H9 (cell line): Measurements from ENCODE around the gene TMEM127. TPM values are rescaled to one million over a fixed set of nuclear protein-coding genes. Genes with fewer than 3 reads are reported as not detected.

Experiments
- DNase-seq: peaks from one replicate; pipeline ENCODE4 v3.0.0-alpha.2; 2017
- H2AFZ ChIP-seq: one replicate; pipeline ENCODE4 v1.6.1; 2013; ENCODE audit warnings: mild to moderate bottlenecking, low read length, control low read depth, moderate library complexity
- H2AK5ac ChIP-seq: 2 replicates; pipeline ENCODE4 v1.6.1; 2013; ENCODE audit warnings: low read length, control low read depth, mixed read lengths; ENCODE audit not compliant: insufficient read length
- H2BK120ac ChIP-seq: one replicate; pipeline ENCODE4 v1.6.1; 2013; ENCODE audit warnings: low read depth, mild to moderate bottlenecking, low read length, control low read depth, inconsistent platforms; ENCODE audit not compliant: poor library complexity, severe bottlenecking
- H2BK12ac ChIP-seq: 2 replicates; pipeline ENCODE4 v1.6.1; 2013; ENCODE audit warnings: low read length, control low read depth, mixed read lengths, low read depth; ENCODE audit not compliant: insufficient read length
- H2BK15ac ChIP-seq: 2 replicates; pipeline ENCODE4 v1.6.1; 2013; ENCODE audit warnings: low read depth, low read length, control low read depth
- H2BK20ac ChIP-seq: one replicate; pipeline ENCODE4 v1.6.1; 2013; ENCODE audit warnings: low read depth, mild to moderate bottlenecking, low read length, control low read depth, inconsistent platforms; ENCODE audit not compliant: poor library complexity, severe bottlenecking
- H2BK5ac ChIP-seq: 2 replicates; pipeline ENCODE4 v1.6.1; 2013; ENCODE audit warnings: low read length, control low read depth, mixed read lengths; ENCODE audit not compliant: insufficient read length
- H3K14ac ChIP-seq: 2 replicates; pipeline ENCODE4 v1.6.1; 2013; ENCODE audit warnings: low read length, control low read depth; ENCODE audit not compliant: insufficient read depth
- H3K18ac ChIP-seq: 2 replicates; pipeline ENCODE4 v1.6.1; 2013; ENCODE audit warnings: low read depth, mild to moderate bottlenecking, mixed read lengths, low read length, control low read depth; ENCODE audit not compliant: insufficient read length
- H3K23ac ChIP-seq: 2 replicates; pipeline ENCODE4 v1.6.1; 2013; ENCODE audit warnings: low read length, control low read depth, mixed read lengths, low read depth; ENCODE audit not compliant: insufficient read length
- H3K23me2 ChIP-seq: 2 replicates; pipeline ENCODE4 v1.6.1; 2013; ENCODE audit warnings: low read depth, mild to moderate bottlenecking, mixed read lengths, low read length, control low read depth; ENCODE audit not compliant: insufficient read length, poor library complexity, severe bottlenecking
- H3K27ac ChIP-seq: 2 replicates; pipeline ENCODE4 v1.5.1; 2013; ENCODE audit warnings: low read length, control low read depth, mixed read lengths, low read depth; ENCODE audit not compliant: insufficient read length
- H3K27me3 ChIP-seq: 2 replicates; pipeline ENCODE4 v1.6.1; 2013; ENCODE audit warnings: low read length, control low read depth, inconsistent platforms; ENCODE audit not compliant: insufficient read depth
- H3K4ac ChIP-seq: 2 replicates; pipeline ENCODE4 v1.6.1; 2013; ENCODE audit warnings: low read depth, mild to moderate bottlenecking, control low read depth, inconsistent platforms, low read length, moderate library complexity
- H3K4me1 ChIP-seq: 2 replicates; pipeline ENCODE4 v1.6.1; 2013; ENCODE audit warnings: low read length, control low read depth, inconsistent platforms; ENCODE audit not compliant: insufficient read depth
- H3K4me2 ChIP-seq: 2 replicates; pipeline ENCODE4 v1.6.1; 2013; ENCODE audit warnings: low read length, control low read depth, mixed read lengths; ENCODE audit not compliant: insufficient read length, insufficient read depth
- H3K56ac ChIP-seq: 2 replicates; pipeline ENCODE4 v1.6.1; 2013; ENCODE audit warnings: low read depth, mild to moderate bottlenecking, mixed read lengths, low read length, control low read depth; ENCODE audit not compliant: insufficient read length
- H3K79me1 ChIP-seq: 2 replicates; pipeline ENCODE4 v1.6.1; 2013; ENCODE audit warnings: low read depth, mild to moderate bottlenecking, moderate library complexity, low read length, control low read depth, inconsistent platforms; ENCODE audit not compliant: insufficient read depth, poor library complexity, severe bottlenecking
- H3K79me2 ChIP-seq: 2 replicates; pipeline ENCODE4 v1.6.1; 2013; ENCODE audit warnings: low read length, control low read depth, inconsistent platforms; ENCODE audit not compliant: insufficient read depth
- H3K9ac ChIP-seq: 2 replicates; pipeline ENCODE4 v1.6.1; 2013; ENCODE audit warnings: low read length, control low read depth, mixed read lengths; ENCODE audit not compliant: insufficient read length; ENCODE audit errors: extremely low read depth
- H3K9me3 ChIP-seq: one replicate; pipeline ENCODE4 v1.6.1; 2013; ENCODE audit warnings: low read depth, low read length, inconsistent platforms; ENCODE audit not compliant: control insufficient read depth
- H3T11ph ChIP-seq: one replicate; pipeline ENCODE4 v1.6.1; 2013; ENCODE audit warnings: mild to moderate bottlenecking, low read length, control low read depth, inconsistent platforms
- H4K20me1 ChIP-seq: one replicate; pipeline ENCODE4 v1.6.1; 2013; ENCODE audit not compliant: control insufficient read depth, insufficient read length, insufficient read depth
- H4K5ac ChIP-seq: 2 replicates; pipeline ENCODE4 v1.6.1; 2013; ENCODE audit warnings: low read depth, mild to moderate bottlenecking, mixed read lengths, low read length, control low read depth; ENCODE audit not compliant: insufficient read length
- H4K8ac ChIP-seq: replicated peaks from 2 replicates; pipeline ENCODE4 v1.6.1; 2013; ENCODE audit warnings: low read length, control low read depth, mixed read lengths, low read depth; ENCODE audit not compliant: insufficient read length
- H4K91ac ChIP-seq: 2 replicates; pipeline ENCODE4 v1.6.1; 2013; ENCODE audit warnings: low read depth, mild to moderate bottlenecking, moderate library complexity, mixed read lengths, low read length, control low read depth; ENCODE audit not compliant: insufficient read length
- H3K27ac Mint-ChIP-seq, 3 experiments: 2 replicates in 2 of 3; 3 replicates in 1 of 3; pipeline ENCODE4 v1.8.0; 2020 to 2021; ENCODE audit warnings: mixed read lengths in 3 of 3, mild to moderate bottlenecking in 1 of 3, moderate library complexity in 1 of 3
- H3K27me3 Mint-ChIP-seq: 2 replicates; pipeline ENCODE4 v1.8.0; 2021; ENCODE audit warnings: low read depth, mild to moderate bottlenecking, moderate library complexity, mixed read lengths
- H3K36me3 Mint-ChIP-seq, 3 experiments: 2 replicates in 2 of 3; 3 replicates in 1 of 3; pipeline ENCODE4 v1.8.0; 2020 to 2021; ENCODE audit warnings: low read depth in 3 of 3, mixed read lengths in 3 of 3; ENCODE audit not compliant: insufficient read depth in 1 of 3
- H3K4me1 Mint-ChIP-seq, 2 experiments: 2 replicates each; pipeline ENCODE4 v1.8.0; 2020; ENCODE audit warnings: mixed read lengths in 2 of 2
- H3K4me3 Mint-ChIP-seq, 2 experiments: 2 replicates in 1 of 2; 3 replicates in 1 of 2; pipeline ENCODE4 v1.8.0; 2020 to 2021; ENCODE audit warnings: mild to moderate bottlenecking in 2 of 2, mixed read lengths in 2 of 2, moderate library complexity in 1 of 2
- H3K9me3 Mint-ChIP-seq, 2 experiments: 2 replicates in 1 of 2; 3 replicates in 1 of 2; pipeline ENCODE4 v1.8.0; 2020; ENCODE audit warnings: mild to moderate bottlenecking in 2 of 2, mixed read lengths in 2 of 2, moderate library complexity in 1 of 2
- CTCF ChIP-seq: fragments of 200-600 bp; sonication (generic); conservative IDR thresholded peaks from 3 replicates; pipeline ENCODE4 v1.8.0; 2021; ENCODE audit warnings: antibody characterized with exemption, mild to moderate bottlenecking
- WGBS: extraction: QIAGEN DNeasy Blood & Tissue Kit; methylation state at CpG from one replicate; pipeline ENCODE4 v1.1.7; 2013; ENCODE audit warnings: missing lambda C conversion rate, low lambda C conversion rate, mixed read lengths; ENCODE audit not compliant: insufficient read length; ENCODE audit errors: extremely low coverage; 5-methylcytosine and 5-hydroxymethylcytosine counted together
- total RNA-seq: library from RNA; stranded (reverse); gene quantifications from 2 replicates; pipeline ENCODE4 v1.2.1, GENCODE V29; 2021

TMEM127 gene
- total RNA-seq, 1 experiment from 2014 or later = 30.1 TPM

GRCh38 chr2:96274355-96275056 is 8.7 kb upstream of the TMEM127 start:
- no peaks in the 10 kb centered on the region for H3K4me1 Mint-ChIP-seq
- H3K4ac ChIP-seq = no peak overlapping the region
- no peaks in the 10 kb centered on the region for H3K79me2 ChIP-seq
- no peak overlapping the region for H2BK5ac ChIP-seq
- H4K20me1 ChIP-seq = no peaks in the 10 kb centered on the region
- H3K18ac ChIP-seq = no peak overlapping the region
- H4K91ac ChIP-seq = no peak overlapping the region
- no peaks in the 10 kb centered on the region for H3K79me1 ChIP-seq
- H2BK15ac ChIP-seq = no peak overlapping the region
- H2AK5ac ChIP-seq = no peak overlapping the region
- peaks cover 43 to 77% (median 72%) of the 10 kb centered on the region in 3 experiments; a peak in 6 of 7 replicates for H3K36me3 Mint-ChIP-seq
- H3T11ph ChIP-seq = no peak overlapping the region
- H3K4me3 Mint-ChIP-seq = no peak overlapping the region
- no peaks in the 10 kb centered on the region for H3K23me2 ChIP-seq
- no peak overlapping the region for H4K8ac ChIP-seq
- no peaks in the 10 kb centered on the region for H3K4me1 ChIP-seq
- no CpG with 5 or more reads among the region's 7 CpGs for WGBS
- no peak overlapping the region for H2BK120ac ChIP-seq
- H3K27ac ChIP-seq = no peak overlapping the region
- no peaks in the 10 kb centered on the region for H3K9me3 Mint-ChIP-seq
- no peak overlapping the region for H2BK12ac ChIP-seq
- no peak overlapping the region for H3K14ac ChIP-seq
- H3K23ac ChIP-seq = no peak overlapping the region
- H3K27ac Mint-ChIP-seq = peak overlapping the region in 2 of 3 experiments; percentile 59 to 83; a peak in 3 of 7 replicates
- TF ChIP-seq CTCF = no peak
- no peak overlapping the region for H2AFZ ChIP-seq
- H4K5ac ChIP-seq = peak overlapping the region; percentile 25
- no peaks in the 10 kb centered on the region for H3K27me3 ChIP-seq
- no peak overlapping the region for H3K4me2 ChIP-seq
- no peak for DNase-seq
- no peak overlapping the region for H3K56ac ChIP-seq
- no peak overlapping the region for H3K9ac ChIP-seq
- no peaks in the 10 kb centered on the region; the same call in 1 of the 2 replicates for H3K27me3 Mint-ChIP-seq
- H2BK20ac ChIP-seq = no peak overlapping the region
- no peaks in the 10 kb centered on the region for H3K9me3 ChIP-seq
